CD4-positive, alpha-beta T cell (primary cell): Measurements from ENCODE around the gene ANKRD17. TPM values are rescaled to one million over a fixed set of nuclear protein-coding genes. Genes with fewer than 3 reads are reported as not detected.

Experiments
- ATAC-seq: fragments of 200-7000 bp; cut with Tn5 transposase; one replicate; pipeline ENCODE4 v1.10.0; 2022; ENCODE audit warnings: mild to moderate bottlenecking; ENCODE audit not compliant: poor library complexity
- CTCF ChIA-PET: fragments of 350-600 bp; sonication (Branson Sonifier 250); formaldehyde crosslinking; loops from one replicate; lab custom pipeline; 2021; ENCODE audit warnings: antibody characterized with exemption, inconsistent platforms; lab: Charles Lee
- POLR2A ChIA-PET: fragments of 350-600 bp; sonication (Branson Sonifier 250); formaldehyde crosslinking; loops from one replicate; lab custom pipeline; 2021; ENCODE audit warnings: antibody characterized with exemption, inconsistent platforms; lab: Charles Lee
- DNase-seq, 14 experiments: peaks; one replicate each; pipeline ENCODE4 v3.0.0-alpha.2; 2013 to 2020; ENCODE audit warnings: mixed read lengths in 2 of 14
- H3K27ac ChIP-seq, 2 donors: one replicate each; pipeline versions ENCODE4 v1.5.1 to v1.7.0; 2013; ENCODE audit warnings: low read length in 2 of 2, low read depth in 1 of 2, mild to moderate bottlenecking in 1 of 2
- H3K27me3 ChIP-seq, 2 experiments: 1 replicate in 1 of 2; 2 replicates in 1 of 2; pipeline versions ENCODE4 v1.6.1 to v1.7.0; 2013; ENCODE audit warnings: low read length in 2 of 2, control low read depth in 1 of 2, mild to moderate bottlenecking in 1 of 2, moderate library complexity in 1 of 2; ENCODE audit not compliant: insufficient read depth in 2 of 2, control insufficient read depth in 1 of 2
- H3K36me3 ChIP-seq: one replicate; pipeline ENCODE4 v1.6.1; 2013; ENCODE audit warnings: low read length, control low read depth; ENCODE audit not compliant: insufficient read depth
- H3K4me1 ChIP-seq: one replicate; pipeline ENCODE4 v1.6.1; 2013; ENCODE audit warnings: low read length, control low read depth; ENCODE audit not compliant: insufficient read depth
- H3K4me3 ChIP-seq: one replicate; pipeline ENCODE4 v1.5.1; 2013; ENCODE audit warnings: mild to moderate bottlenecking, low read length, moderate library complexity
- H3K9me3 ChIP-seq, 2 experiments: 1 replicate in 1 of 2; 2 replicates in 1 of 2; pipeline versions ENCODE4 v1.6.1 to v1.7.0; 2013; ENCODE audit warnings: low read length in 2 of 2, mild to moderate bottlenecking in 2 of 2, control low read depth in 1 of 2, moderate library complexity in 1 of 2; ENCODE audit not compliant: control insufficient read depth in 1 of 2, insufficient read depth in 1 of 2
- H3K27ac Mint-ChIP-seq: one replicate; pipeline ENCODE4 v1.8.0; 2020; ENCODE audit warnings: mixed read lengths
- H3K27me3 Mint-ChIP-seq: one replicate; pipeline ENCODE4 v1.8.0; 2021; ENCODE audit warnings: mixed read lengths
- H3K36me3 Mint-ChIP-seq: one replicate; pipeline ENCODE4 v1.8.0; 2021; ENCODE audit warnings: low read depth, mixed read lengths
- H3K4me1 Mint-ChIP-seq: one replicate; pipeline ENCODE4 v1.8.0; 2021; ENCODE audit warnings: low read depth, mixed read lengths
- H3K4me3 Mint-ChIP-seq: one replicate; pipeline ENCODE4 v1.8.0; 2020; ENCODE audit warnings: mild to moderate bottlenecking, mixed read lengths
- H3K9me3 Mint-ChIP-seq: one replicate; pipeline ENCODE4 v1.8.0; 2020; ENCODE audit warnings: mixed read lengths
- CTCF ChIP-seq: fragments of 200-600 bp; IDR thresholded peaks from one replicate; pipeline ENCODE4 v1.8.0; 2022; ENCODE audit warnings: antibody characterized with exemption, mild to moderate bottlenecking
- intact Hi-C, 2 experiments: fragments of 100-400 bp; cut with DNase I in 1 of 2; cut with micrococcal nuclease in 1 of 2; formaldehyde crosslinking; loops; one replicate each; pipeline versions ENCODE4 v1.15.1 to v1.9.0; 2023 to 2025; cut with DNase I, micrococcal nuclease
- total RNA-seq, 174 experiments: library from RNA in 2 of 174; stranded (reverse) in 2 of 174; gene quantifications; one replicate each; pipeline ENCODE4 v1.2.3 and lab custom pipeline; 2021 to 2026

ANKRD17 gene
- total RNA-seq, 2 experiments from 2014 or later, result 31.9 to 34.1 TPM

- Mint-ChIP-seq H3K4me3 (no peak overlapping the region), H3K27me3 (no peaks in the 10 kb centered on the region), H3K36me3 (peaks cover 20% of the 10 kb centered on the region), H3K27ac (no peak overlapping the region), H3K9me3 (no peaks in the 10 kb centered on the region), H3K4me1 (peaks cover 66% of the 10 kb centered on the region)
- no peaks in the 10 kb centered on the region for H3K36me3 ChIP-seq
- H3K9me3 ChIP-seq, result no peaks in the 10 kb centered on the region
- TF ChIP-seq CTCF, result no peak
- no peaks in the 10 kb centered on the region for H3K27me3 ChIP-seq
- H3K27ac ChIP-seq, result no peak overlapping the region
- ChIA-PET CTCF (no interaction called here), POLR2A (interaction anchor here (3.4 kb wide), 1 partner anchor 38 kb away, joined by 43 read pairs; the partner anchor contains the start of gene ANKRD17)
- DNase-seq (no peak), ATAC-seq (no peak)
- intact Hi-C loops, result loop anchor here (5.0 to 10.0 kb wide), 3 partner anchors 36 to 156 kb away; partner anchors contain the start of genes ANKRD17 (in 1 of the 2) and COX18 (in 1 of the 2)
- peaks cover 8% of the 10 kb centered on the region for H3K4me1 ChIP-seq
- H3K4me3 ChIP-seq, result no peak overlapping the region
Observed at GRCh38 chr4:73220815-73221214, 37.8 kb downstream of the ANKRD17 start.

- H3K36me3 ChIP-seq, result peaks cover 7% of the 10 kb centered on the region
- Mint-ChIP-seq H3K27me3 (no peaks in the 10 kb centered on the region), H3K27ac (no peak overlapping the region), H3K36me3 (peaks cover 50% of the 10 kb centered on the region), H3K4me1 (peaks cover 65% of the 10 kb centered on the region), H3K4me3 (no peak overlapping the region), H3K9me3 (no peaks in the 10 kb centered on the region)
- DNase-seq, result no peak
- ATAC-seq, result no peak
- no peak overlapping the region for H3K4me3 ChIP-seq
- H3K27ac ChIP-seq, result no peak overlapping the region
- H3K9me3 ChIP-seq, result no peaks in the 10 kb centered on the region
- CTCF ChIA-PET, result interaction anchor here (1.5 kb wide), 1 partner anchor 21 kb away, joined by 3 read pairs; no protein-coding TSS in a partner anchor
- no peaks in the 10 kb centered on the region for H3K27me3 ChIP-seq
- intact Hi-C loops, result no loop called here
- TF ChIP-seq CTCF, result no peak
- POLR2A ChIA-PET, result interaction anchor here (0.7 kb wide), 1 partner anchor 21 kb away, joined by 3 read pairs; no protein-coding TSS in a partner anchor
- no peaks in the 10 kb centered on the region for H3K4me1 ChIP-seq
Observed at GRCh38 chr4:73213916-73214653, 44.5 kb downstream of the ANKRD17 start.

DNA sequence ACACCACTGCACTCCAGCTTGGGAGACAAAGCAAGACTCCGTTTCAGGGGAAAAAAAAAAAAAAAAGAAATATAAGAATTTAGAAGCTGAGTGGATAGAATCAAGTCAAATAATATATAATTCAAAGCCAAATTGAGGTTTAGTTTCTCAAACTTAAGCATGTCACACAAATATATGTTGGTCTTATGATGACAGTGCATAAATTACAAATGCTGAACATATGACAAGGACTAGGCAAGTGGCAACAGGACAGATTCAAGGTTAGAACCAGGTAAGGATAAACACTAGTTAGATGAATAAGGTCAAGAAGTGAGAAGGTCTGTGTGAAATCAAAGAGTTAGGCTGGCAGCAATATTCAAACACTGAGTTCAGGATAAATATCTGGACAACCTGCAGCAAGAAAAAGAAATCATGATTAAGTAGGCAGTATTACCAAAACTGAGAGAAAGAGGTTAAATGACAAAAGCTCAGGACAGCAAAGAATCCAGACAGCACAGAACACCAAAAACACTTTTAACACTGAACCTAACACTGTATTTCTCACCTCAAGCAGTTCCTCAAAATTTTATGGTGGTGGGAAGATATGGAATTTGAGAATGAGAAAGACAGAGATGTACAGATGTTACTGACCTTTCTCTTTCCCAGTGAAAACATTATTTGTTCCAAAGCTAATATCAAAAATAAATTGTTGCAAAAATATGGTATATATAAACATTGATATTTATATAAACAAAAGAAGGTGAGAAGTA, 45.4 kb downstream of the ANKRD17 start:
- ATAC-seq (no peak), DNase-seq (no peak)
- intact Hi-C loops, result no loop called here
- Histone ChIP-seq H3K27me3 (no peaks in the 10 kb centered on the region), H3K27ac (no peak overlapping the region), H3K9me3 (no peaks in the 10 kb centered on the region), H3K36me3 (peaks cover 7% of the 10 kb centered on the region), H3K4me1 (no peaks in the 10 kb centered on the region), H3K4me3 (no peak overlapping the region)
- H3K27ac Mint-ChIP-seq, result no peak overlapping the region
- no peaks in the 10 kb centered on the region for H3K27me3 Mint-ChIP-seq
- no peak overlapping the region for H3K4me3 Mint-ChIP-seq
- ChIA-PET CTCF (interaction anchor here (1.0 to 1.5 kb wide), 2 partner anchors 14 to 20 kb away, joined by 3 read pairs; no protein-coding TSS in a partner anchor), POLR2A (interaction anchor here (0.7 kb wide), 1 partner anchor 22 kb away, joined by 3 read pairs; no protein-coding TSS in a partner anchor)
- H3K9me3 Mint-ChIP-seq, result no peaks in the 10 kb centered on the region
- H3K4me1 Mint-ChIP-seq, result peaks cover 72% of the 10 kb centered on the region
- peaks cover 57% of the 10 kb centered on the region for H3K36me3 Mint-ChIP-seq
- TF ChIP-seq CTCF, result no peak
